ENCODE measurements around the gene SNCB.

GRCh38 chr5:176647843-176648473 lies 17.6 kb upstream of the SNCB start:
- TF ChIP-seq RAD21 (IDR thresholded peaks at IDR 0.05; ENCODE audit: low read depth) = no peak
- TF ChIP-seq CTCF (IDR thresholded peaks at IDR 0.05 in 2 of 3, conservative IDR thresholded peaks at IDR 0.05 in 1 of 3; ENCODE audit: borderline replicate concordance in 1 of 3, insufficient read depth in 1 of 3, low read depth in 2 of 3, low read length in 2 of 3) = no peak
- no peak for TF ChIP-seq JUND (IDR thresholded peaks at IDR 0.05)
- TF ChIP-seq MAX (IDR thresholded peaks at IDR 0.05) = no peak
- no peak for TF ChIP-seq EZH2 (IDR thresholded peaks at IDR 0.05)
- no peak for TF ChIP-seq SP1 (IDR thresholded peaks at IDR 0.05; ENCODE audit: low read depth)

Measured in HCT116 (cell line).